Measurements from ENCODE around the gene GRIK3.

The GRIK3 gene

GRCh38 chr1:36847186-36847585, 187.1 kb downstream of the GRIK3 start:
- DNase-seq, result peak in 1 of 2 experiments; percentile 12

- DNase-seq, result no peak
Measured at GRCh38 chr1:36846357-36846756, 188.0 kb downstream of the GRIK3 start.

- no peak for DNase-seq
Measured at GRCh38 chr1:36845802-36846201, 188.5 kb downstream of the GRIK3 start.

GRCh38 chr1:36844917-36845316, 189.4 kb downstream of the GRIK3 start:
- DNase-seq, result no peak

GRCh38 chr1:36843906-36844610, 190.3 kb downstream of the GRIK3 start:
- DNase-seq, result no peak

- DNase-seq, result no peak
Measured at GRCh38 chr1:36843027-36843426, 191.3 kb downstream of the GRIK3 start.

GRCh38 chr1:36842448-36842847, 191.9 kb downstream of the GRIK3 start:
- no peak for DNase-seq

GRCh38 chr1:36839485-36839884, 194.8 kb downstream of the GRIK3 start:
- no peak for DNase-seq

- DNase-seq, result no peak
Measured at GRCh38 chr1:36838888-36839287, 195.4 kb downstream of the GRIK3 start.

- no peak for DNase-seq
Measured at GRCh38 chr1:36836916-36837315, 197.4 kb downstream of the GRIK3 start.

- peak in 1 of 2 experiments; percentile 49 for DNase-seq
Measured at GRCh38 chr1:36836196-36836883, 198.0 kb downstream of the GRIK3 start.

- no peak for DNase-seq
Measured at GRCh38 chr1:36835696-36836095, 198.6 kb downstream of the GRIK3 start.

GRCh38 chr1:36835017-36835695, 199.2 kb downstream of the GRIK3 start:
- DNase-seq, result peak in 1 of 2 experiments; percentile 31

- no peak for DNase-seq
Measured at GRCh38 chr1:36834586-36834985, 199.7 kb downstream of the GRIK3 start.

GRCh38 chr1:36831186-36831810, 203.0 kb downstream of the GRIK3 start:
- peak; percentile 88 to 91 for DNase-seq

- DNase-seq, result peak; percentile 98
Measured at GRCh38 chr1:36829961-36830360, 204.4 kb downstream of the GRIK3 start.

GRCh38 chr1:36829066-36829465, 205.2 kb downstream of the GRIK3 start:
- peak; percentile 96 to 98 for DNase-seq

- DNase-seq, result no peak
Measured at GRCh38 chr1:36825226-36825625, 209.1 kb downstream of the GRIK3 start.

GRCh38 chr1:36824390-36824861, 209.9 kb downstream of the GRIK3 start:
- DNase-seq, result no peak

GRCh38 chr1:36822648-36823047, 211.7 kb downstream of the GRIK3 start:
- DNase-seq, result no peak

- DNase-seq, result no peak
Measured at GRCh38 chr1:36821386-36821785, 212.9 kb downstream of the GRIK3 start.

- no peak for DNase-seq
Measured at GRCh38 chr1:36818771-36819170, 215.5 kb downstream of the GRIK3 start.

- DNase-seq, result no peak
Measured at GRCh38 chr1:36816348-36816747, 218.0 kb downstream of the GRIK3 start.
